HG03066 (cell line): ENCODE data around the gene PTER.

Source experiments
- ATAC-seq: cut with Tn5 transposase; IDR thresholded peaks from one replicate; pipeline ENCODE4 v1.9.1; 2021; ENCODE audit warnings: low read depth; ENCODE audit not compliant: unreplicated experiment

PTER gene, protein sequence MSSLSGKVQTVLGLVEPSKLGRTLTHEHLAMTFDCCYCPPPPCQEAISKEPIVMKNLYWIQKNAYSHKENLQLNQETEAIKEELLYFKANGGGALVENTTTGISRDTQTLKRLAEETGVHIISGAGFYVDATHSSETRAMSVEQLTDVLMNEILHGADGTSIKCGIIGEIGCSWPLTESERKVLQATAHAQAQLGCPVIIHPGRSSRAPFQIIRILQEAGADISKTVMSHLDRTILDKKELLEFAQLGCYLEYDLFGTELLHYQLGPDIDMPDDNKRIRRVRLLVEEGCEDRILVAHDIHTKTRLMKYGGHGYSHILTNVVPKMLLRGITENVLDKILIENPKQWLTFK

DNA sequence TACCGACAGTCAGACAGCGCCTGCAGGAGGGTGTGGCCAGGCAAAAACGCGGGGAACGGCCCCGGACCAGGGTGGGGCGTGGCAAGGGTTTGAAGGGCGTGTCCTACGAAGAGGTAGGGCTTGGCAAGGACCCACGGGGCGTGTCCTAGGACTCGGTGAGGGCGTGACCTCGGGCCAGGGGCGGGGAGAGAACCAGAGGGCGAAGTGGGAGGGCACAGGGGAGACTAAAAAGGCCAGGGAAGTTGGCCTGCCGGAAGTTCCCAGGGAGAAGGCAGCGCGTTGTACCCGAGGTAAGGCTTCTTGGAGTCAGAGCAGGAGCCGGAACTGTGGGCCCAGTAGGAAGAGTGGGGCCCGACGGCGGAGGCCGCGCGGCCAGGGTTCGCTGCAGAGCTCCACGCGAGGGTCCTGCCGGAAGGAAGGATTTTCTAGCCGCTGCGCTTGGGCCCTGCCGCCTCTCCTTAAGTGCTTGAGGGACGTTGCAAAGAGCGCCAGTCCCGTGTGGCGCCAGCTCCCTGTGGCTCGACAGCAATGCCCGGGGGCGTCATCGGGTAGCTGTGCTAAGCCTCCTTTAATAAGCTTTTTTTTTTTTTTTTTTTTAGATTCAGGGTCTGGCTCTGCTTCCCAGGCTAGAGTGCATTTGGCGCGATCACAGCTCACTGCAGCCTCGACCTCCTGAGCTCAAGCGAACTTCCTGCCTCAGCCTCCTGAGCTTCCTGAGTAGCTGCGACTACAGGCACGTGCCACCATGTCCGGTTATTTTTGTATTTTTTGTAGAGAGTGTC, at the start of gene PTER:
TSS of gene PTER (plus strand) at position 253 of the 782 bp plus-strand sequence. CDS start 47,375 bp downstream, outside the sequence.
- peak; percentile 98 for ATAC-seq

DNA sequence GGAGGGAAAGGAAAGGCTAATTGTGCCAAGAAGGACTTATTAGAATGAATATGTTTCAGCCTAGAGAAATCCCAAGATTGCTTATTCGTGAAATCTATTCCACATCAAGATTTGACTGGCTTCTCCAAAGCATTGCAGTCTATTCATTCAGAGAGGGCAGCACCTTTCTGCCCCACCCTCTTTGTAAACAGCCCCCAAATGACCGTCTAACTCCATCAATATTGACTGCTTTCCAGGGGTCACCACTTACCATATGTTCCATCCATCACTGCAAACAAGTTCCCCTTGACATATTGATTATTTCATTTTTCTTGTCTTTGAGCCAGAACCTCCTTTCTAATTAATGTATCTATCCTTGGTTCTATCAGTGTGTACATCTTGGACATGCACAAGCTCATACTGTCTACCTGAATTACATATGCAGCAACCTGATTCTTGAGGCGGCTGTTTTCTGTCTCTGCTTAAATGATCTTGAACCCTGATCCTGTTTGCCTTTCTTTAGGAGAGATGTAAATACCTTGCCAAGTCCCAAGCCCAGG, 44.2 kb upstream of the PTER start:
- no peak for ATAC-seq

DNA sequence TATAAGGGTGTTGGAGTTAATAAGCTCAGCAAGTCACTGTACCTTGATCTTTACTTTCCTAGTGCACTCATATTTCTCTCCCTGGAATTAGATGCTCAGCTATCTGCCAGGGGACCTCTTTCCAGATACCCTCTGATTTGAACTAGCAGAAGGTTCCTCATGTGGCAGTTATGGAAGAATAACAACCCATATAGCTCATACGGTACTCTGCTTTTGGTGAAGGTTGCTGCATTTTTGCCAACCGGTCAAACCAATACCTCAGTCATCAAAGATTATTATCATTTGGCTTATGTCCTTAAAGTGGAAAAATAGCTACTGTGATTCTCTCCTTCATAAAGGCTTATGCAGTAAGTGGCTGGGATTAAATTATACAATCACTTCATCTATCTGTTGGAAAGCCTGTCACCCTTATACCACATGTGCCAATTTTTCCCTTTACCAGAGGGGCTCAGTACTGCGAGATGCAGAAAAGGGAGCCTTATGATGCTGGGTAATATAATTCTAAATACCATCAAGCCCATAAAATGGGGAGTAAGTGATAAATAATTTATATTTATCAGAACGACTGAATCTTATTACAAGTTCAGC, 43.4 kb upstream of the PTER start:
- no peak for ATAC-seq

DNA sequence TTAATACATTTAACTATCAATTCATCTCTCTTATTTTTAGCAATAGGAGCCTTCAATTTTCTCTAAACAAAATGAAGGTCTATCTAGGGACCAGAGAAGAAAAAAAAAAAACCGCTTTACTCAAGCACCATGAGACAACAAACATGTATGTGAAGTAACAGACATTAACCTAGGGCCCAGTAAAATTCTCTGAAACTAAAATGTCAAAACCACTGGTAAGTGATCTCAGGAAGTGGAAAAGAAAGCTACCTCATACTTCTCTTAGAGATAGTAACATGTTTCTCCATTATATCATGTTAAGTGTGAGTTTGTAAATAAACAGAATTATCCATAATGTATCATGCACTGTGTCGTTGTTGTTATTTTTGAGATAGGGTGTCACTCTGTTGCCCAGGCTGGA, 35.4 kb upstream of the PTER start:
- ATAC-seq = no peak

DNA sequence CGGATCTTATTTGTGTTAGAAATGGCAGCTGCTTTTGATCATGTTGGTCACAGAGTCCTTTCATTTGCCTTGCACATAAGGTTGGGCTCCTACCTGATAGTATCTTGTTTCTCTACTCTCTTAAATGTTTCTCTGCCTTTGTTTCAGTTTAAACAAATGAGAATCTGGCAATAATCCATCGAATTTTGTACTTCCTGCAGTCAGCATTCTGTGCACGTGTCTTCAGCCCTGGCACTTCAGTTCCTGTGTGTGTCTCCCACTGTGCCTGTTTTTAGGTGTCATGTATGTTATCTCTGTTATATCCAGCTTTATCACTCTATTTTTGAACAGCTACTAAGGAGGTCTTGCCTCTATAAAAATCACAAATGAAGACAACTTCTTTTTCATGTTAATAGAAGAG, 28.4 kb upstream of the PTER start:
- no peak for ATAC-seq

DNA sequence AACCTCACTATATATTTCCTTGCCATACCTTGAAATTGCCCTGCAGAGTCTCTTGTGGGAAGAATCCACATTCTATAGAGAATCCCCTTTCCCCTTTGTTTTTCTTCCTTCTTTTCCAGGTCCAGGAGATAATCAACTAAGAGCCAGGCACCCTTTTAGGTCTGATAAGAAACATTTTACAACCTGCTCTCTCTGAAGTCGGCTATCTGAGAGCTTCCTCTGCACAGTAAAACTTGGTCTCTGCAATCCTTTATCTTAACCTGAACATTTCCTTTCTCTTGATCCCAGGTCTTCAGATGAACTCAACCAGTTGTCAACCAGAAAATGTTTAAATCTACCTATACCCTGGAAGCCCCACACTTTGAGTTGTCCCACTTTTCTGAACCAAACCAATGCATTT, 19.5 kb upstream of the PTER start:
- no peak for ATAC-seq

DNA sequence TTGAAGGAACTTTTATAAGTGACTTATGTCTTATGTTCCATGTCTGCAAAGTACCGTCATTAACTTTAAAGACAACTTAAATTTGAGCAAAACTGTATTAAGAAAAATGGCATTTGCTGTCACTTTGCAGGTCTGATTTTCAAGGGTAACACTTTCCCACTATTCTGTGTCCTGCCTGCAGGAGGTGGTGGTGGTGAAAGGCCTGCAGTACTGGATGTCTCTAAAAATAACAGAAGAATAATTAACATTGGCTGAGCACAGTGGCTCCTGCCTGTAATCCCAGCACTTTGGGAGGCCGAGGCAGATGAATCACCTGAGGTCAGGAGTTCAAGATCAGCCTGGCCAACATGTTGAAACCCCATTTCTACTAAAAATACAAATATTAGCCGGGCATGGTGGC, 13.2 kb upstream of the PTER start:
- ATAC-seq = no peak

DNA sequence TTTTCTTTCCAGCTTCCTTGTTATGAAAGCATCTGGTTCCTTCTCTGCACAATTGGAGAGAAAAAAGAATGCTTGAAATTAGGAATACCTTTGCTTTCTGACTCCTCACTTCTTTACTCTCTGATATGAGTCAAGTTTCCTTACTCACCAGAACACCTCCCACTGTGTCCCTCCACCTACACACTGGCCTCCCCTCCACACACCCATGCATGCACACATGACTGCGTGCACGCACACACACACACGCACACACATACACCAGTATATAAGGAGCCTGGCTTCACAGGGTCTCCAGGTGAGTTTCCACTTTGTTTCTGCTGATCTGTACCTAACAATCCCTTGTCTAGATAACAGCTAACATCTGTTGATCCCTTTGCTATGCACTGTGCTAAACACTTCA, 11.4 kb upstream of the PTER start:
- no peak for ATAC-seq

DNA sequence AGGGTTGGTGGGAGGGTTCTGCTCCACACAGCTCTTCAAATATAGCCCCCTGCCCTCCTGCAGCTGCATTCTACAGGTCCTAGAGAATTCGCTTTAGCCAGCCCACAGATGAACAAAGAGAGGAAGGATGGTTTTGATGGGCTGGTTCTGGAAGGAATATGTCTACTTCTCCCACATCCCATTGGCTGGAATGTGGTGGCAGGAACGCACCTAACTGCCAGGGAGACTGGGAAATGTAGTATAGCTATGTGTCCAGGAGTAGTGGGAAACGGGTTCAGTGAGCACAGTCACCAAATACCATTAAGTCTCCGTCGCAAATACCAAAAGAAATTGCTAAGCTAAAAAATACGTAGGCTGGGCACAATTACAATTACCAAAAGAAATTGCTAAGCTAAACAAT, 7.3 kb upstream of the PTER start:
- ATAC-seq = no peak

DNA sequence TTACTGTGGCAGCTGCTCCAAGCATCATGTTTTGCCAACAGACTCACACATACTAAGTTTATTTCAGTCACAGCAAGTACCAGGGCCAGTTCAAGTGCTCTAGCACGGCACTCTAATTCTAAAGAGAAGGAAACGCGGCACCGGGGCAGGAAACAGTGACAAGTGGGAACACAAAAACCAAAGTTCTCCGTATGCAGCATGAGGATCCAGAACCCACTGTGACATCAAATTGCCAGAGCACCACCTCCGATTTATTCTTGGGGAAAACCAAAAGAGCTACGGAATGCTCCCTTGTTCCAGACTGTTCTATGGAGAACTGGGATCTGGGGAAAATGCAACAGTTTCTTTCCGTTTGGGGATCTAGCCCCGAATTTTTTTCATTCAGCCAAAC, 448 bp upstream of the PTER start:
- peak; percentile 1 for ATAC-seq

DNA sequence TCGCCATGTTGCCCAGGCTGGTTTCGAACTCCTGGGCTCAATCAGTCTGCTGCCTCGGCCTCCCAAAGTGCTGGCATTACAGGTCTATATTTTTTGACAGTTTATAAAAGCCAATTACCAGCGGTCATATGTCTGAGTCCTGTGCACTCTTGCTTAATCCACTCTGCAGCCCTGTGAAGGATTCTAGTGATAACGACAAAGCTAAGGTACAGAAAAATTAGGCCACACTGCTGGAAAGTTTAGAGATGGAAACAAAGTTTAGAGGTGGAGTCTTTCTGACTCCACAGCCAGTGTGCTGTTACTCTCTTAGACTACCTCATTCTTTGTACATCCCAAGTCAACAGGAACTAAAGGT, 707 bp downstream of the PTER start:
- no peak for ATAC-seq

DNA sequence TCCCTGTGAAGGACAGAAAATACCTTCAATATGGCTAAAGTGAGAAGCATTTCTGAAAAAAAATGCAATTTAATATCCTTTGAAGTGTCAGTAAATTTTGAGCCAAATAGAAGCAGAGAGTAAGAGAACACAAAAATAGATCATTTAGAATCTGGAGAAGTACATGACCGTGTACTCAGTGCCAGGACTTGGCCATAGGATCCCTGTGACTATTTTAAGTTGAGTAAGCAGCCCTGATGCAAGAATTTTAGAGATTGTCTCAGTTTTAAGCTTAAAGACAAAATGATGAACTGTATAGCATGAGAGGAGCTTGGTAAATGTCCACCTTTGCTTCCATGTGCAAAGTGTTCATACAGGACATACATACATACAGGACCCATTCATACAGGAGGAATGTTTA, 2.5 kb downstream of the PTER start:
- ATAC-seq = no peak

DNA sequence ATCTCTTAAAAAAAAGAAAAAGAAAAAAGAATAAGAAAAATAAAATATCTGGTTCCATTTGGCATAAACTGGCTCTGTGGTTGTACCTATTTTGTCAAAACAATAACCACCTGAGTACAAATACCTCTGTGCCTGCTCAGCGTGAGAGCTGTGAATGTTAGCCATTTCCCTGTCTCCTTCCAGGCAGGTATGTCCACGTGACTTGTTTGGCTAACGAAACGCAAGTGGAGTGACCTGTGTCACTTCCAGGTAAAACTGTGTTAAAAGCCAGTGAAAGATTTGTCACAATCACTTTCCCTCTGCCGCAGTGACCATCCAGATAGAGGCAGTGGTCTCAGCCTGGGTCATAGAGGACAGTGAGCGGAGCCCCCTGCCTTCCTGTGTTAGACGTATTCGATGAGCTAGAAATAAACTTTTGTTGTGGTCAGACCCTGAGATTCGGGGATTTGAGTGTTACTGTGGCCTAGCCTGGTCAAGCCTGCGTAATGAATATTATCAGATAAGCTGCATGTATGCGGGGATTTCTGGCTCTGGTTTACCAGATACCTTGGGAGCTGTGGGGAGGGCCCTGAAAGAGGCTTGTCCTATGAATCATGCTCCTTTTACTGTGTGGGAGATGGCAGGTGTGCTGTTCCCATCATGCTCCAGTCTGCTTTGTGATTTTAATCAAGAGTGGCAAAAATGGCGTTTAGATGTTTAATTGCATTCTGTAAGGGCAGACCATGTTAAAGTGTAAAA, 3.8 kb downstream of the PTER start:
- no peak for ATAC-seq

DNA sequence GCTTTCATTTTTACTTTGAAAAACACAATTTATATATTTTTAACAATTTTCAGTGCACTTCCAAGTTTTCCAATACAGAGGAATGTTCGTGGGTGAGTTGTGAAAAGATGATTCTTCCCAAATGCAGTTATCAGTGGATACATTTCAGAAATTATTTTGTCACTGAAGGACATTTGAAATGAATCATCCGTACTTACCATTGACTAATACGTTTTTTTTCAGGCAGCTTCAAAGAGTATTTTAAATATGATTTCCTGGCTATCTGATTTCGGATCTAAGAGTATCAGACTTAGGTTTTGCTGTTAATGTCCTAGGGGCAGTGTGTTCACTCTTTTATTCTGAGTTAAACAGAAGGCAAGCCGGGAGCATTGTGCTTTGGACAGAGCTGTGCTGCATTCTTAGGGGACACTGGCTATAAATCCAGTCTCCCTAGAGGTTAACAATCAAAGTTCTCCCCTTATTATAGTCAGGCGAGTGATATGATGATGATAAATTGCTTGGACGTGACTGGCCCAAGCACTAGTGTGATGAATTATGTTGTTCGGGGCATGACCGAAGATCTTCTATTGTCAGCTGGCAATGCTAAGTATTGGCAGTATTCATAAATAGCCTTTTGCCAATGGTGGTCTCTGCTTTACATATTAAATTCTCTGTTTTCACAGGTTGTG, 4.5 kb downstream of the PTER start:
- ATAC-seq = no peak

DNA sequence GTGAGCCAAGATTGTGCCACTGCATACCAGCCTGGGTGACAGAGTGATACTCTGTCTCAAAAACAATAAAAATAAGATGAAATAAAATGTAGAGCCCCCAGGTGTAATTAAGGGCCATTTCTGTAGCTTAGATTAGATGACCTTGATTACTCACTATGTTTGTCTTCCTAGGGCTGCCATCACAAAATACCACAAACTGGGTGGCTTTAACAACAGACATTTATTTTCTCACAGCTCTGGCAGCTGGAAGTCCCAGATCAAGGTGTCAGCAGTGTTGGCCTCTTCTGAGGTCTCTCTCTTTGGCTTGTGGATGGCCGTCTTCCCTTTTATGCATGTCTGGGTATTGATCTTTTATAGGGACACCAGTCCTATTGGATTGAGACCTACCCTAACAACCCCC, 6.1 kb downstream of the PTER start:
- ATAC-seq = no peak

DNA sequence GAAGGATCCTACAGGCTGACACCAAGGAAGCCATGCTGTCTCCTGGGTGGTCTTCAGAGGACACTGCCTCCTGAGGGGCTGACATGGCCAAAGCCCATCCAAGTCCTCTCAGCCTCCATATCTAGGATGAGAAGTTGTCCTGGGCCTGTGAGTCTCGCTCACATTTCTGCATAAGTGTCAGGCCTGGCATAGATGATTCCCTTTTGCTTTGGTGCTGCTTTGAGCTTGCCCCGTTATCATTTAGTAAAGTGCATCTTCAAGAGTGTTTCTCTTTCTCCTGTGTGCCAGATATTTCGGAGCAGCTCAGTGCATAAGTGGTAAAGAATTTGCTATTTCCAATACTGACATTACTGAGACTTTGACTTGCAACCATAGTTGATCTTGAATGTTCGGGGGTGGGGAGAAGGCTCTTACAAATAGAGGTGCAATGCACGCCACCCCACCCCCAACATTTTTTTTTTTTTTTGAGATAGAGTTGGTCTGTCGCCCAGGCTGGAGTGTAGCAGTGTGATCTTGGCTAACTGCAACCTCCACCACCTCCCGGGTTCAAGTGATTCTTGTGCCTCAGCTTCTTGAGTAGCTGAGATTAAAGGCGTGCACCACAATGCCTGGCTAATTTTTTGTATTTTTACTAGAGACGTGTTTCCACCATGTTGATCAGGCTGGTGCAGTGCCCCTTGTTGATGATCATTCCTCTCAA, 9.1 kb downstream of the PTER start:
- no peak for ATAC-seq

DNA sequence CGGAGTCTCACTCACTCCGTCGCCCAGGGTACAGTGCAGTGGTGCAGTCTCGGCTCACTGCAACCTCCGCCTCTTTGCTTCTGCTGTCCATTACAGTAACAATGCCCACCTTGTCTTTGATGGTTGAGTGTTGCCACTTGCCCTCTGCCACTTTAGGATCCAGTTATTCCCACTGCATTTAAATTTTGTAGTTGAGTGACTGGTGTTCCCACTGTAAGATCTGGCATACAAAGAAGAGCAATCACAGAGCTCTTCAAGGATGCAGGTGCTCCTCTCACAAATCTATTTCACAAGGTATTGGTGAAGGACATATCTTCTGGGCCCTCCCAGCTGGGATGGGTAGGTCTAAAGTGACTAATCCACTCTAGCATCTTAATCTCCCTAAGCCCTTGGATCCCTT, 12.6 kb downstream of the PTER start:
- no peak for ATAC-seq

DNA sequence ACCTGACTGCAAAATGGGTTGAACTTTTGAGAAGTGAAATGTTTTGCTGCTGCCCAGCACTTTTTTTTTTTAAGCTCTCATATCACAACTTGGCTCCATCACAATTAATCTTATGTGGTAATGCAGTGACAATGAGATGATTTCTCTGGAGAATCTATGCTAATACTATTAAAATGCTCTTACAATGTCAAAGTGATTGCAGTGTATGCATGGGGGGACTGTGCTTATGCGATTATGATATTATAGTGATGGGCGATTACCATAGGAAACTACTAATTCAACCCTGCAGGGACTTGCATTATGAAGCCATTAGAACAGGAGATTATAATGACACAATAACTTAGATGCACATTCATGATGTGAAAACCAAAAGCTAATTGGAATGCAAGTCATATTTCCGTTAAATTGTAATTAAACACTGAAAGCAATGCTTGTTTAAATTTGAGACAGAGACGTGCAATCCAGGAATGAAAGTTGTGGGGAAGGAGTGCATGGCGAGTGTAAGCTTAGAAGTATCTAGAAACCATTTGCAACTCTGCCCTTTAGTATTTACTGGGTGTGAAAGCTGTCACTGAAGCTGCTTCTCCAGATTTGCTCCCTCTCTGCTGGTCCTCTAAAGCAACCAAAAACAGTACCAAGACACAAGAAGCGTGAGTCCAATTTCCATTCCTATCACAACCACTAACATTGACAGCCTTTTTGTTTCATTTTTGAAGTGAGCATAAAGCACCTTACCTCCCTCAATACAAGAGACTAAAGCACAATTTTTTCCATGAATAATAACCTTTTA, 21.6 kb downstream of the PTER start:
- ATAC-seq = no peak

DNA sequence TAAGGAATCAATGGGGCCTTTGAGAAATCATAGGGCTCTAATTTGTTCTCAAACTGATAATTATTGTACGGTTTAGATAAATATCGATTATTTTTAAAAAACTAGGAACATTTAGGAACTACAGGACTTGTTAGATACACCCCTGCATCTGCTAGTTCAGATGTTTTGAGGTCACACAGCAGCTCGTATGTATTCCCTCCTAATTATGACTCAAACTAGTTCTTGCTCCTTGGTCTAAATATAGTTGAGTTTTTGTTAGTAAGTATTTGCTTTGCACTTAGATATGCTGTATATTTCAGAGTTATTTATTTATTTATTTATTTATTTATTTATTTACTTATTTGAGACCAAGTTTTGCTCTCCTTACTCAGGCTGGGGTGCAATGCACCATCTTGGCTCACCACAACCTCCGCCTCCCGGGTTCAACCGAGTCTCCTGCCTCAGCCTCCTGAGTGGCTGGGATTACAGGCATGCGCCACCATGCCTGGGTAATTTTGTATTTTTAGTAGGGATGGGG, 22.7 kb downstream of the PTER start:
- no peak for ATAC-seq
